Astrocyte (in vitro differentiated cells and primary cell): ENCODE data around the gene ATP13A1. TPM values are rescaled to one million over a fixed set of nuclear protein-coding genes. Genes with fewer than 3 reads are reported as not detected.
"Not testable (repeated sequence)": the region's sequence is repeated elsewhere in the genome, so short reads cannot be mapped to it uniquely, and the experiment has no call there.

Experiments used
- DNase-seq: peaks from one replicate; pipeline ENCODE4 v3.0.0-alpha.2; 2010; ENCODE audit warnings: low read depth
- FAIRE-seq: peaks from 2 replicates; lab custom pipeline; 2011; peaks lifted over from hg19 to GRCh38; lab: Jason Lieb, UNC
- H2AFZ ChIP-seq: 2 replicates; pipeline ENCODE4 v1.6.0; 2012; ENCODE audit warnings: low read depth, low read length, inconsistent platforms
- H3K27ac ChIP-seq: 2 replicates; pipeline ENCODE4 v1.5.1; 2011; ENCODE audit warnings: low read depth, low read length, inconsistent platforms
- H3K27me3 ChIP-seq: 2 replicates; pipeline ENCODE4 v1.6.0; 2011; ENCODE audit warnings: low read length, inconsistent platforms; ENCODE audit not compliant: insufficient read depth
- H3K36me3 ChIP-seq: 2 replicates; pipeline ENCODE4 v1.5.1; 2011; ENCODE audit warnings: low read length, inconsistent platforms; ENCODE audit not compliant: insufficient read depth
- H3K4me1 ChIP-seq: 2 replicates; pipeline ENCODE4 v1.5.1; 2011; ENCODE audit warnings: low read length, inconsistent platforms; ENCODE audit not compliant: insufficient read depth
- H3K4me2 ChIP-seq: 2 replicates; pipeline ENCODE4 v1.6.0; 2012; ENCODE audit warnings: low read length, inconsistent platforms
- H3K4me3 ChIP-seq: 2 replicates; pipeline ENCODE4 v1.5.1; 2011; ENCODE audit warnings: low read depth, mild to moderate bottlenecking, low read length, inconsistent platforms; ENCODE audit not compliant: insufficient read depth
- H3K79me2 ChIP-seq: 2 replicates; pipeline ENCODE4 v1.6.0; 2012; ENCODE audit warnings: mild to moderate bottlenecking, low read length, inconsistent platforms; ENCODE audit not compliant: insufficient read depth
- H3K9ac ChIP-seq: 2 replicates; pipeline ENCODE4 v1.6.0; 2012; ENCODE audit warnings: mild to moderate bottlenecking, low read length, inconsistent platforms
- H3K9me3 ChIP-seq: 2 replicates; pipeline ENCODE4 v1.5.1; 2012; ENCODE audit warnings: low read depth, mild to moderate bottlenecking, low read length, inconsistent platforms; ENCODE audit not compliant: insufficient read depth
- H4K20me1 ChIP-seq: 2 replicates; pipeline ENCODE4 v1.6.0; 2012; ENCODE audit warnings: low read length, inconsistent platforms; ENCODE audit not compliant: insufficient read depth
- H3K27ac Mint-ChIP-seq: one replicate; pipeline ENCODE4 v1.8.0; 2021; ENCODE audit warnings: mild to moderate bottlenecking, mixed read lengths; ENCODE audit not compliant: unreplicated experiment
- H3K27me3 Mint-ChIP-seq: one replicate; pipeline ENCODE4 v1.8.0; 2021; ENCODE audit warnings: low read depth, mixed read lengths; ENCODE audit not compliant: unreplicated experiment
- H3K36me3 Mint-ChIP-seq: one replicate; pipeline ENCODE4 v1.8.0; 2021; ENCODE audit warnings: low read depth, mixed read lengths; ENCODE audit not compliant: unreplicated experiment
- H3K4me1 Mint-ChIP-seq: one replicate; pipeline ENCODE4 v1.8.0; 2021; ENCODE audit warnings: low read depth, mixed read lengths; ENCODE audit not compliant: unreplicated experiment
- H3K4me3 Mint-ChIP-seq: one replicate; pipeline ENCODE4 v1.8.0; 2021; ENCODE audit warnings: mild to moderate bottlenecking, moderate library complexity, mixed read lengths; ENCODE audit not compliant: unreplicated experiment
- H3K9me3 Mint-ChIP-seq: one replicate; pipeline ENCODE4 v1.8.0; 2021; ENCODE audit warnings: mild to moderate bottlenecking, mixed read lengths; ENCODE audit not compliant: unreplicated experiment
- CTCF ChIP-seq: IDR thresholded peaks from 2 replicates; pipeline ENCODE4 v1.5.1; 2011; ENCODE audit warnings: low read depth, mild to moderate bottlenecking, inconsistent platforms, low read length, moderate library complexity; ENCODE audit not compliant: insufficient read depth
- EZH2 ChIP-seq: IDR thresholded peaks from 2 replicates; pipeline ENCODE4 v1.6.1; 2012; ENCODE audit warnings: mild to moderate bottlenecking, low read length, inconsistent platforms; ENCODE audit not compliant: insufficient read depth
- total RNA-seq: library from RNA; stranded (reverse); gene quantifications from 2 replicates; pipeline ENCODE4 v1.2.1, GENCODE V29; 2021

The ATP13A1 gene
- total RNA-seq, 1 donor from 2014 or later: 65.2 TPM

DNA sequence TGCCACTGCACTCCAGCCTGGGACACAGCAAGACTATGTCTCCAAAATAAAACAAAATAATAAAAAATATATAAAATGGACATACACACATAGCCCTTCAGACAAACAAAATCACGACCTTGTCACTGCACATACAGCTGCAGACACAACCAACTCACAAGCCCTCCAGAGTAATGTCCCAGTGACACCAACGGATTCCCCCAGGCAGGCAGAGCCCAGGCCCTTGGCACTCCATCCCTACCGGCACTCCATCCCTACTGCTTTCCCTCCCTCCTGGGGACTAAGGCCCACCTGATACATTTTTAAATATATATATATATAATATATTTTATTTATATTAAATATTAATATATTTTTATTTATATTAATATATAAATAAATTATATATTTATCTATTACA is 23.6 kb upstream of the ATP13A1 start:
- peaks cover 25% of the 10 kb centered on the region for H3K36me3 Mint-ChIP-seq
- H3K9me3 Mint-ChIP-seq: peaks cover 22% of the 10 kb centered on the region
- no peak overlapping the region for H3K9ac ChIP-seq
- H3K27ac Mint-ChIP-seq: no peak overlapping the region
- peaks cover 2% of the 10 kb centered on the region for H3K9me3 ChIP-seq
- H3K27ac ChIP-seq: no peak overlapping the region
- H4K20me1 ChIP-seq: no peaks in the 10 kb centered on the region
- no peak for FAIRE-seq
- no peaks in the 10 kb centered on the region for H3K36me3 ChIP-seq
- no peaks in the 10 kb centered on the region for H3K79me2 ChIP-seq
- H3K4me1 Mint-ChIP-seq: no peaks in the 10 kb centered on the region
- no peak overlapping the region for H3K4me3 Mint-ChIP-seq
- H3K4me3 ChIP-seq: no peak overlapping the region
- no peaks in the 10 kb centered on the region for H3K4me1 ChIP-seq
- TF ChIP-seq CTCF: no peak
- TF ChIP-seq EZH2: no peak
- no peak overlapping the region for H3K4me2 ChIP-seq
- H2AFZ ChIP-seq: no peak overlapping the region
- H3K27me3 Mint-ChIP-seq: no peaks in the 10 kb centered on the region
- H3K27me3 ChIP-seq: no peaks in the 10 kb centered on the region
- DNase-seq: no peak

GRCh38 chr19:19686580-19686979 is 23.1 kb upstream of the ATP13A1 start:
- Histone ChIP-seq H3K36me3 (no peaks in the 10 kb centered on the region), H3K9ac (no peak overlapping the region), H3K27ac (no peak overlapping the region), H3K4me2 (no peak overlapping the region), H4K20me1 (no peaks in the 10 kb centered on the region), H2AFZ (no peak overlapping the region), H3K27me3 (no peaks in the 10 kb centered on the region), H3K9me3 (peaks cover 3% of the 10 kb centered on the region), H3K79me2 (no peaks in the 10 kb centered on the region), H3K4me1 (no peaks in the 10 kb centered on the region), H3K4me3 (no peak overlapping the region)
- Mint-ChIP-seq H3K4me1 (no peaks in the 10 kb centered on the region), H3K27me3 (no peaks in the 10 kb centered on the region), H3K36me3 (peaks cover 26% of the 10 kb centered on the region), H3K27ac (no peak overlapping the region), H3K4me3 (no peak overlapping the region), H3K9me3 (peaks cover 24% of the 10 kb centered on the region)
- TF ChIP-seq EZH2 (no peak), CTCF (no peak)
- FAIRE-seq: no peak
- DNase-seq: no peak

DNA sequence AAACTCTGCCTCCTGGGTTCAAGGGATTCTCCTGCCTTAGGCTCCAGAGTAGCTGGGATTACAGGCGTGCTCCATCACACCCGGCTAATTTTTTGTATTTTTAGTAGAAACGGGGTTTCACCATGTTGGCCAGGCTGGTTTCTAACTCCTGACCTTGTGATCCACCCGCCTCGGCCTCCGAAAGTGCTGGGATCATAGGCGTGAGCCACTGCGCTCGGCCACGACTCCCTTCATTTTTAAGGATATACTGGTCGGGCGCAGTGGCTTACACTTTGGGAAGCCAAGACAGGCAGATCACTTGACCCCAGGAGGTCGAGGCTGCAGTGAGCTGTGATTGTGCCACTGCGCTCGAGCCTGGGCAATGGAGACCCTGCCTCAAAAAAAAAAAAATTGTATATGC is 22.6 kb upstream of the ATP13A1 start:
- H3K9me3 Mint-ChIP-seq: peaks cover 28% of the 10 kb centered on the region
- not testable (repeated sequence) for H3K9ac ChIP-seq, H3K27me3 Mint-ChIP-seq, H3K4me2 ChIP-seq, H3K36me3 ChIP-seq, FAIRE-seq, H3K4me3 ChIP-seq, H3K4me1 ChIP-seq, H3K4me1 Mint-ChIP-seq, H3K27ac ChIP-seq, H4K20me1 ChIP-seq, H3K27ac Mint-ChIP-seq, DNase-seq, H3K4me3 Mint-ChIP-seq, H2AFZ ChIP-seq, H3K79me2 ChIP-seq, H3K27me3 ChIP-seq, H3K9me3 ChIP-seq
- peaks cover 30% of the 10 kb centered on the region for H3K36me3 Mint-ChIP-seq
